ENCODE data around the gene TRMT13. TPM values are rescaled to one million over a fixed set of nuclear protein-coding genes. Genes with fewer than 3 reads are reported as not detected.

TRMT13 gene
- 26.9 TPM for polyA plus RNA-seq (ENCODE audit: insufficient read length)

- peak; percentile 94 for DNase-seq (ENCODE audit: low read depth)
These were observed at the start of gene TRMT13, which contains the start of gene SASS6 for GRCh38 chr1:100132566-100133477. Gene TRMT13, plus strand, starts transcription at chr1:100133163. Its CDS starts 6 bp downstream, at chr1:100133169. Gene SASS6, minus strand, starts transcription at chr1:100132930. Its CDS starts 116 bp downstream, at chr1:100132814.

- DNase-seq (ENCODE audit: low read depth), result no peak
These were observed 45.6 kb upstream of the TRMT13 start for GRCh38 chr1:100087396-100087795.

GRCh38 chr1:100089082-100089481 lies 43.9 kb upstream of the TRMT13 start:
- no peak for DNase-seq (ENCODE audit: low read depth)

GRCh38 chr1:100090471-100090870 lies 42.5 kb upstream of the TRMT13 start:
- no peak for DNase-seq (ENCODE audit: low read depth)

- no peak for DNase-seq (ENCODE audit: low read depth)
These were observed 32.8 kb upstream of the TRMT13 start for GRCh38 chr1:100100202-100100601.

- DNase-seq (ENCODE audit: low read depth), result no peak
These were observed 31.4 kb upstream of the TRMT13 start for GRCh38 chr1:100101564-100101963.

- no peak for DNase-seq (ENCODE audit: low read depth)
These were observed 25.3 kb upstream of the TRMT13 start for GRCh38 chr1:100107696-100108095.

GRCh38 chr1:100109554-100110066 lies 23.4 kb upstream of the TRMT13 start:
- DNase-seq (ENCODE audit: low read depth), result no peak

- DNase-seq (ENCODE audit: low read depth), result no peak
These were observed 17.4 kb upstream of the TRMT13 start for GRCh38 chr1:100115524-100115923.

- no peak for DNase-seq (ENCODE audit: low read depth)
These were observed 10.8 kb upstream of the TRMT13 start for GRCh38 chr1:100122177-100122576.

GRCh38 chr1:100127226-100127625 lies 5.7 kb upstream of the TRMT13 start:
- DNase-seq (ENCODE audit: low read depth), result no peak

- DNase-seq (ENCODE audit: low read depth), result no peak
These were observed 2.3 kb upstream of the TRMT13 start for GRCh38 chr1:100130552-100131077.

GRCh38 chr1:100131623-100132022 lies 1.3 kb upstream of the TRMT13 start:
- DNase-seq (ENCODE audit: low read depth), result no peak

GRCh38 chr1:100134872-100135271 lies 1.9 kb downstream of the TRMT13 start:
- DNase-seq (ENCODE audit: low read depth), result no peak

- no peak for DNase-seq (ENCODE audit: low read depth)
These were observed 4.6 kb downstream of the TRMT13 start for GRCh38 chr1:100137602-100138001.

GRCh38 chr1:100141192-100141591 lies 8.2 kb downstream of the TRMT13 start:
- no peak for DNase-seq (ENCODE audit: low read depth)

GRCh38 chr1:100142343-100142742 lies 9.4 kb downstream of the TRMT13 start:
- DNase-seq (ENCODE audit: low read depth), result no peak

GRCh38 chr1:100145116-100145515 lies 12.2 kb downstream of the TRMT13 start:
- no peak for DNase-seq (ENCODE audit: low read depth)

- no peak for DNase-seq (ENCODE audit: low read depth)
These were observed 14.0 kb downstream of the TRMT13 start for GRCh38 chr1:100146958-100147357.

GRCh38 chr1:100147875-100148274 lies 14.9 kb downstream of the TRMT13 start:
- no peak for DNase-seq (ENCODE audit: low read depth)

GRCh38 chr1:100151679-100152078 lies 18.7 kb downstream of the TRMT13 start:
- DNase-seq (ENCODE audit: low read depth), result no peak

- DNase-seq (ENCODE audit: low read depth), result no peak
These were observed 19.3 kb downstream of the TRMT13 start for GRCh38 chr1:100152271-100152670.

GRCh38 chr1:100162881-100163280 lies 29.9 kb downstream of the TRMT13 start:
- no peak for DNase-seq (ENCODE audit: low read depth)

Measured in forelimb muscle (tissue), 1 donor.